Activated naive CD4-positive, alpha-beta T cell treated with Interleukin-2 at 50 U/mL for 16 hours (primary cell): ENCODE measurements around the gene C1orf21.

Source experiments
- DNase-seq: peaks from one replicate; pipeline ENCODE4 v3.0.0-alpha.2; 2020

The C1orf21 gene

DNA sequence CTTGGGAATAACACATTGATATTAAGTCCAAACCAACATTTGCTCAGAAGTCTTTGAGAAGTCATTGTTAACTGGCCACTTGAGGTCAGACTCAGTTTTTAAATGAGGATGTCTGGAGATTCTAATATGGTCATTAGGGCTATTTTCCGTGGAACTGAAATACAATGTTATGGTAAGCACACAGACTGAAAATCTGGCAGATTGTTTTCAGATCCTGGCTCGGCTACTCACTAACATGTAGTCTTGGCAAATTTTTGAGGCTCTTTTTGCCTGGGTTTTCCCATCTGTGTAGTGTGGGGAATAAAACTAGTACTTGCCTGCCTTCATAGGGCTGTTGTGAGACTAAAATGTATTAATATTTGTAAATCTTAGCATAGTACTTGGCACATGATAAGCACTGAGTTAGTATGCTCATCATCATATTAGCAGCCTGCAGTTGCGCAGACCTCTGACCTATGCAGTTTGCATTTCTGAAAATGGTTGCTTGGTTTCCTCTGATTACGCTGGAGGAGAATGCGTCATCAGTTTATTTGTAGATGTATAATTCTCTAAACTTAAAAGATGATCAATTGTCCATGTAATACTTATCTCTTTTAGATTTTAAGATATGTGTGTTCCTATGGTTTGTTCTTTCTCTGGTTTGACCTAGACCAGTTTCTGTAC is 100.8 kb downstream of the C1orf21 start:
- DNase-seq = no peak

DNA sequence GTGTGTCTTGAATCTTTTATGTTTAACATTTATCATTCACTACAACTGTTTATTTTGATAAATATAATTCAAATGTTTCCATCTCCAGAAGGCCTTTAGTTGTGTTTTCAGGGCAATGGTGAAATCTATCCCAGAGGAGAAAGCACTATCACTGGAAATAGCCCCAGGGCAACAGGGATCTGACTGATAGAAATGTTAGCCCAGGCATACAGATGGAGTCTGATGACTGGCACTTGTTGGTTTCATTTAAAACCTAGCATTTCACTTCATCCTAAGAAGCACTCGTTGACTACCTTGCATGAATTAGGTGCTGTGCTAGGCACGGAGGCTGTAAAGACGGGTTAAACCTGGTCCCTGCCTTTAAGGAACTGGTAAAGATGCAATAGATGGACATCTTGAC is 103.1 kb downstream of the C1orf21 start:
- DNase-seq = no peak

DNA sequence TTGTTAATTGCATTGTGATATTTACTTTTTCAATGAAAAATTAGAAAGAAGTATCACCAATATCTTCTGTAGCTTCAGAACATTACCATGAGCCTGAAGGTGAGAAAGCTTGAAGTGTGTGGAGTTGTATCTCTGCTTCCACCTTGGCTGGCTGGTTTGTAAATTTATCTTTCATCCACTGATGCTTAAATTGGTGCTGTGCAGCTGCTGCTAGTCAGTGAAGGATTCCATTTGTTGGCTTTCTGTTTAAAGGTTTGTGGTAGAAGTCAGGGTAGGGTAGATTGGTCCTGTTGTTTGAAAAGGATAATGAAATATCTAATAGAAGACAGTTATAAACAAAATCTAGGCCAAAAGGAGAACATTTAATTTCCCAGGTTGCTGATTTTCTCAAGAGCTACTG is 105.7 kb downstream of the C1orf21 start:
- no peak for DNase-seq

DNA sequence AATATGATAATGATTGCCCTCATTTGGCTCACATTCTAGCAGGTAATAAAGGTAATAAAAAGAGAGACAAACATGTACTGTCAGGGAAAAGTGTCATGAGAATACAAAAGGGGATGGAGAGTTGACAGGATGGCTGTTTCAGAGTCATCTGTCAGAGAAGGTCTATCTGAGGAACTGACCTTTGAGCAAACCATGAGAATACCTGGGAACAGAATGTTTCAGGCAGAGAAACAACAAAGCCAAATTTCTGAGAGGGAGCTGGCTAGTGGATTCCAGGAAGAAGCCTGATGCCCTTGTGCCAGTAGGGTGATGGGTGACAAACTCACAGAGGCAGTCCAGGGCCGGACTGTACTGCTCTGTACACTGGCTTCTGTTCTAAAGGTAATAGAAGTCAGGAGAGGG is 107.2 kb downstream of the C1orf21 start:
- no peak for DNase-seq

DNA sequence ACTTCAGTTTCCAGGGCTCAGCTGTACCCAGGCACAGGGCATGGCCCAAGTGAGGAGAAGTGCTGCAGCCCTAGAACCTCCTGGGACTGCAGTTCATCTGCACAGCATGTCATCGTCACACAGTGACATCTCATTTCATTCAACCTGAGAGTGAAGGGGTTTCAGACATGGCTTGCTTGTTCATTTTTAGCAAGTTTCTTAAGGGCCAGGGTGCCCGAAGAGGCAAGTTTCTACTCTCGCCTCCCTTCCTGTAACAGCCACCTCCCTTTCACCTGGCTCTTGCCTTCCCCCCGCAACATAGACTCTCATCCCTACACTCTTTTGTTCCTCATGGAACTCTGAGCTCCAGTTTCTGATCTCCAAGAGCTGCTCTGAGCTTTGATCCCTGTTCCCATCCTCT is 108.1 kb downstream of the C1orf21 start:
- no peak for DNase-seq

DNA sequence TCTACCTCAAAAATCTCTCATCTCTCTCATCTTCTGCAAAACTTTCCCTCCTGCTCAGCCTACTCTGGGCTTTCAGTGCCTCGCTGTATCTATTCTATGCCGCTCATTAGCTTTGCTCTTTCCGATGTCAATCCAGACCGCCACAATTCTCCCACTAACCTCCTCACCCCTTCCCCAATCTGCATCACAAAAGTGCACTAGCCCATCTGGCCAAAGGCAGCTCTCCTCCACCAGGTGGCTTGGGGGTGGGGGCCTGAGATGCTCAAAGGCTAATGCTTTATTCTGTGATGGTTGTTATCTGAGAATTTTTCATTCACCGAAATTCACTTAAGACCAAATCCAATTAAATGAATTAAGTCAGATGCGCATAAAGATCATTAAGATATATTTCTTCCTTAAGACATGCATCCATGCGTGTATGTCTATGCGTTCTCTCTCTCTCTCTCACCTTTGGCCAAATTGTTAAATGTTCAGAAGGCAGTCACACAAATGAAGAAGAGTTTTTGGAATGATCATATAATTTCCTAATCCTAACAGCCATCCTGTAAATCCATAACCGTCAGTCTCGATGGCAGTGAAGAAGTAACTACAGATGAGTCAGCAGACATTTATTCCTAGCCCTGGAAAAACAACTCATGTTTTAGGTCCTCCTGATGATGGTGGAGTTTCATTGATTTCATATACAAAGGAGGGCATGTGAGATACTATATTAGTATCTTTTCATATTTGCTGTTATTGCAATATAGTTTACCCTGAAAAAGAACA is 111.3 kb downstream of the C1orf21 start:
- DNase-seq = no peak

DNA sequence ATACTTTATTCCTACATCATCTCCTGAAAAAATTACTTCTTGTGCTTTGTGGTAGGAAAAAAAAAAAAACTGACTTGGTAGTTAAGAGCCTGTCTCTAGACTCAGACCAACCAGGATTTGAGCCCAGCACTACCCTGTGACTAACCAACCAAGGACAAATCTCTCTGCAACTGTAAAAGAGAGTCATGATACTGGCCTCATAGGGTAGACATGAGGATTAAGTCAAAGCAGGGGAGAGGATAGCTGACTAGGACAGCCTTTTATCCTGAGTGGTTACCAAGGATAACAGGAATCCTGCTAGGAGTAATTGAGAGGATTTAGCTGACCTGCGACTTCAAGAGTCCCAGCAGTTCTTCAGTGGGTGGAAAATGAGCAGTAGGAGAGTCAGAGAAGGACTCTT is 112.8 kb downstream of the C1orf21 start:
- DNase-seq = no peak

DNA sequence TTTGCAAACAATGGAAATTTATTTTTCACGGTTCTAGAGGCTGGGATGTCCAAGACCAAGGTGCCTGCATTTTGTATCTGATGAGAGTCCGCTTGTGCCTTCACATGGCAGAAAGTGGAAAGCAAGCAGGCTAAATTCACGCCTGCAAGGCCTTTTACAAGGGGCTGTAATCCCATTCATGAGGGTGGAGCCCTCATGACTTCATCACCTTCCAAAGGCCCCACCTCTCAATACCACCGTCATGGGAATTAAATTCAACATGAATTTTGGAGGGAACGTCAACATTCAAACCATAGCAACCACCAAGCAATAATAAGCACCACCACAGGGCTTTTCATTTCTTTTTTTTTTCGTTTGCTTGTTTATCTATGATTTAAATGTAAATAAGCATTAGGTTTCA is 115.3 kb downstream of the C1orf21 start:
- DNase-seq = no peak

DNA sequence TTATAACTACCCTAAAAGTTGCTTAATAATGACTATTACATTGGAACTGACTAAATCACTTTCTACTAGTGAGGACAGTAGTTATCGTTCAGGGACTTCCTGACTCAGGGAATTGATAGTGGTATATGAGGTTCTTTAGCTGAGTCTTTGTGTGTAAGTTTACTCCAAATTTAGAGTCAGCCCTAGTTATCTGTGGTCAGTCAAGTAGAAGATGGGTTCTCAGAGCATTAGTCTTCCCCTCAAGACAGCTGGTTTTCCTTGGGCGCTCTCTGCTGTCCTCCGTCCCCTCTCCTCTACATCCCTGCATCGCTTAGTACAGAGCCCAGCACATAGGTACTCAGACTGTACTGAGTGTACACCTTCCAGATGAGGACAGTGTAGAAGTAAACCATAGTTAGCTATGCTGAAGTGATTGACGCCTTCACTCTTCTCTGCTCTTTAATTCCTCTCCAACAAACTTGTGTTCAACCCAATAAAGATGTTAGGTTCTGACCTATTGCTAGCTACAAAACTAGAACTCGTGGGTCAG is 116.5 kb downstream of the C1orf21 start:
- no peak for DNase-seq

DNA sequence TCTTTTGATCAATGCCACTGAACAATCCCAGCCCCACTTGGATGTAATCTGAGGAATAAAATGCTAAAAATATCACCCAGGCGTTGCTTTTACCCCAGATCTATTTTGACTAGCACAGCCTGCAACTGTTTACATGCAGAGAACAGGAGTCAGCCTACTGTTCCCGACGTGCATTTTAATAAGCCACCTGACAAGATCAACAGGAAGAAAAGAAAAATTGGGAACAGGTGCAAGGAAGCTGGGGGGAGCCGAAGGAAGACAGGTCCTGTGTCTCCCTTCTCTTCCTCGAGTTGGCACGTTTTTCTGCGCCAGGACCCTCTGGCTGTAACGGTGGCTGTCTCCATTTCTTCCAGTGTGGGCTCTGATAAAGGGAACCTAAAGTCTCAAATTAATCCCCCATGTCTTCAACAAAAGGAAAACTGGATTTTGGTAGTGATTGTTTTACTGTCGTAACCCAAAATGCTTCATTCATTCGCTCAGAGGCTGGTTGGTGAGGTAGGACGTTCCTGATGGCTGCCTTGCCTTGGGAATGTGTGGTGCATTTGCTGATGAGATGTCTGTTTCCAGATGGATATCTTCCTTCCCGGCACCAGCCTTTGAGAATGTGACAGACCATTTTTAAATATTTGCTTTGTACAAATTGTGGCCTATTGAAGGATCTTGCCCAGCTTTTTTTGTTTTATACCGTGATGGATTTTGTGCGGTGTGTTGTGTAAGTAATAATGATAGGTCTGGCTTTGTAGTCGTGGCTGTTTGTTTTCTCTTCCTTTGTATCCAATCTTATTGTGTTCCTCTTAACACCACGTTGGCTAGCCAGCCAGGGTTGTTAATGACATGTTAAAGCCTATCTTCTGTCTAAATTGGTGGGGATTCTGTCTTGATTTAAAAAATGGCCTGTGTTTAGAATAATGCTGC is 117.5 kb downstream of the C1orf21 start:
- DNase-seq = no peak

DNA sequence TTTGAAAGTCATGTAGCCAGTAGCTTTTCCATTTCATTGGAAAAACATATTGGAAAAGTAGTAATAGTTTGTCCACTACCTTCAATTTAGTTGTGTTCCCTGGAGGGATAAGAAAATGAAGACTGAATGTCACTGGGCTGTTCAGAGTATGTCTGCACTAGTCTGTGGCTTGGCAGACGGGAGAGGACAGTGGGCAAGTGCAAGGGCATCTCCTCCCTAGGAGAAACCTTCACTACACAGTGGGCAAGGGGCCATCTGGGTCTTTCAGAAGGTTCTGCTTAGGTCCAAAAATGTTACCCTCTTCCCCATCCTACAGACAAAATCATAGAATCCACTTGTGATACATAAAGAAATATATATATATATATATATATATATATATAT is 118.1 kb downstream of the C1orf21 start:
- DNase-seq = no peak

DNA sequence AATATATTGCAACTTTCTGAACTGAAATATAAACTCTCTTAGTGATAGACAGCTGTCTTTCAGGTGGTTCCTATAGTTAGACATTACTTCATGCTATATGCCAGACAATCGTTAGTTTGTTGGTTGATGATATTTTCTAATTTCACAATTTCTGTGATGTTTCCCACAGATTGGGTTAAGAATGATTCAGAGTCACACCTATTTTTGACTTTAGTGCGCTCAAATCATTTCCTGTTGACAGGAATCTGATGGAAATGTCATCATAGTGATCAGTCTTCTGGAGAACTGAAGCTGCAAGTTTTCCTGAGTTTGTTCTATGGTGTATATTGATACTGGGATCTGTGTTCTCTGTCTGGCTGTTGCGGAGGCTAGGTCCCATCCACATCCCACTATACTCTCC is 119.7 kb downstream of the C1orf21 start:
- DNase-seq = no peak

DNA sequence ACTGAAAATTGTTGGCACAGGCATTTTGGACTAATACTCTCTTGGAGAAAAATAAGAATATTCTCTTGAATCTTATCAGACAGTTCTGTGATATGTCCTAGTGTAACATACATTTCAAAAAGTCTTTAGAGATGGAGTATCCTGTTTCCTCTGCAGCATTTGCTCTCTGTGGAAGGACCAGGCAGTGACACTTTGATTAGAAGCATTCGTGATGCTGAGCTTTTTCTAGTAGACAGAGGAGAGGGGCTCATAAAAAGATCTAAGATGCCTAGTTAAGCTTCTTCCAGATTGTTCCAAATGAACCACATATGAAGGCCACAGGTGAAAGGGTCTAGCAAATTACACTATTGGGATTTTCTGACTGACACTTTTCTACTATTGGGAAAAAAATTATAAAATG is 120.3 kb downstream of the C1orf21 start:
- no peak for DNase-seq

DNA sequence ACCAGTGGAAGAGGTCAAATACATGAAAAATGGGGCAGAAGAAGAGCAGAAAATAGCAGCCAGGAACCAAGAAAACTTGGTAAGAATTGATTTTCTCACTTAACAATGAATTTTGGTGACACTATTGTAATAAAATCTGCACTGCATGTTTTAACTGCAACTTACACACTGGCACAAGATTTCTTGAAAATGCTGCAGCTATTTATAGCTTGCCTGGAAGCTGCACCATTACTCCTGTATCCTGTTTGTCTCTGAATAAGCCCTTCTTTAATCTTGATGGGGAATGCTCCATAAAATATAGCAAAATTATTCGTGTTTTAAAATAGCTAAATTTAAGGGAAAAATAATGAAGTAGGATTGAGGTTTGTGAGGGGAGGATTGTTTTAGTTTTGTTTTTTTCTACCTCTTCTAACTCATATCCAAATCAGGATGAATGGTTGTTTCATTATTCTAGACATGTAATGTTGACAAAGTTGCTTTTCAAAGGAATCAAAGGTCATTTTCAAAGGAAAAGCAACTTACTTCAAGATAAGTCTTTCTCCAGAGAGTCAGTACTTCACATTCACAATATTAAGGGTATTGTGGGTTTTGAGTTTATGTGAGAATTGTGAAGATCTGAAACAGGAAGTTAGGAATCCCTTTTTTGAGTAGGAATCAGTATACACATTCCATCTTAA is 120.9 kb downstream of the C1orf21 start:
- no peak for DNase-seq

DNA sequence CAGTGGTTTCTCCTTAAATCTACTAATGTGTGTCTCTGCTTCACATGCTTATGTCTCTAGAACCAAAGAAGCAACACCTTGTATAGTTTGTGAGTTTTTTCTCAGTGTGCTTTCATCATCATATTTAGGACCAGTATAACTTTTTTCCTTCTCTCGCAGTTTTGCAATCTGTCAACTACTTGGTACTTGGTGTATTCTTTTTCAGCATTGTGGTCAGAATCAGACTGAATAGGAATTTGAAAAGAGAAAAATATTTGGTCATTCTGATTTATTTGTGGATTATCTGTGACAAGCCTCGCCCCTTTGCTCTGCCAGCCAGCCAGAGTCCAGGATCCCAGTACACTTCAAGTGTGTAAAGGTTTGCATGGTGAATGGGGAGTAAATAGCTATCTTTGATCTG is 122.3 kb downstream of the C1orf21 start:
- DNase-seq = no peak

DNA sequence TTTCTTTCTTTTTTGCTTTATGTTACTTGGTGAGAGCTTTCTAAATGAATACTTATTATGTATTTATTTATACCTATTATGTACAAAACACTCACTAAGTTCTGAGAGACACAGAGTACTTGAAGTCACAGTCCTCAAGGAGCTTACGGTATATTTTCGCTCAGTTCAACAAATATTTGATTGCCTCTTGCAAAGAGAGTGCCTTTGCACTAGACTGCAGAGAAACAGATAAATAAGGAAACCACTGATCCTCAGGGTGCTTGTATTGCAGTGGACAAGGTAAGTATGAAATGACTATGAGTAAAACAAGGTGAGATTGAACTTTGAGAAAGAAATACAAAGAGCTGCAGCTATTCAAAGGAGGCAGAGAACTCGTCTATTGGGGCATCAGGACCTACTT is 123.3 kb downstream of the C1orf21 start:
- DNase-seq = no peak

DNA sequence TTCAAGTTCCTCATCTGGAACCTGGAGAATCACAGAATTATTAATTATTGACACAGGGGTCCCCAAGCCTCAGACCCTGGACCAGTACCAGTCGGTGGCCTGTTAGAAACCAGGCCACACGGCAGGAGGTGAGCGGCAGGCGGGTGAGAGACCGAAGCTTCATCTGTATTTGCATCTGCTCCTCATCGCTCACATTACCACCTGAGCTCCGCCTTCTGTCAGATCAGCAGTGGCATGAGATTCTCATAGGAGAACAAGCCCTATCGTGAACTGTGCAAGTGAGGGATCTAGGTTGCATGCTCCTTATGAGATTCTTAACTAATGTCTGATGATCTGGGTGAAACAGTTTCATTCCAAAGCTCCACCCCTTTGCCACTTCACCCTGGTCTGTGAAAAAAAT is 125.9 kb downstream of the C1orf21 start:
- no peak for DNase-seq

DNA sequence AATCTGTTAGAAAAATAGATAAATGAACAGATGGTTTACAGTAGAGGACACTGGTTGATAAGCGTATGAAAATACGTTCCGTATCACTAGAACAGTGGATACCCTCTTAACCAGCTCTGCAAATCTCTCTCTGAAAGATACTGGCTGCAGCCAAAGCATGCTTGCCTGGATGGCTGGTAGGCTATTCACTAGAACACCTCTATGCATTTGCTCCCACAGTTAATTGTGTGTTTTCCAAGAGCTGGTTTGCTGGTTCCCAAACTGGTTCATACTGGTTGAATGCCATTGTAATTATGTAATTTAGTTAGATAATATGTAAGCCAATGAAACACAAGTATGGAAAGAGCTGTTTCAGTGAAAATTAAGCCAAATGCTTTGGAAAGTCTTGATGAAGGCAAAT is 126.6 kb downstream of the C1orf21 start:
- no peak for DNase-seq

DNA sequence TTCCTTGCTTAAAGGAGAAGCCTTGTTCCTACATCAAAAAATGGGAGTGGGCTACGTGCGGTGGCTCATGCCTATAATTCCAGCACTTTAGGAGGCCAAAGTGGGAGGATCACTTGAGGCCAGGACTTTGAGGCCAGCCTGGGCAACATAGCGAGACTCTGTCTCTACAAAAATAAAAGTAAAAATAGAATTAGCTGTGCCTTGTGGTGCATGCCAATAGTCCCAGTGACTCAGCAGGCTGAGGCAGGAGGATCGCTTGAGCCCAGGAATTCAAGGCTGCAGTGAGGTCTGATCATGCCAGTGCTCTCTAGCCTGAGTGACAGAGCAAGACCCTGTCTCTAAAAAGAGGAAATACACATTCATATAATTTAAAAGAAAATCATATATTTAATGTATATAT is 127.1 kb downstream of the C1orf21 start:
- no peak for DNase-seq

DNA sequence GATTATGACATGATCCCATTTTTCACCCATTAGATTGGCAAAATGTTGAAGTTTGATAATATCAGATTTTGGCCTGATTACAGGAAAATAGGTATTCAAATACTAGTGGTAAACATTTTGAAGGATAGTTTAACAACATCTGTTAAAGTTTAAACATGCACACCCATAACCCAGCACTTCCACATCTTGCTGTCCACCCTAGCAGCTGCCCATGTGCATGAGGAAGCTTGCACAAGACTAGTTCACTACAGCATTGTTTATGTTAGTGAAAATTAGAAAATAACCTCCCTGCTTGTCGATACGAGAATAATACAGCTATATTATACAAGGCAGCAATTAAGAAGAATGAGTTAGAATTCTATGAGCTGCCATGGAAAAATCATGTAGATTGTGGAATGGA is 127.6 kb downstream of the C1orf21 start:
- DNase-seq = no peak

DNA sequence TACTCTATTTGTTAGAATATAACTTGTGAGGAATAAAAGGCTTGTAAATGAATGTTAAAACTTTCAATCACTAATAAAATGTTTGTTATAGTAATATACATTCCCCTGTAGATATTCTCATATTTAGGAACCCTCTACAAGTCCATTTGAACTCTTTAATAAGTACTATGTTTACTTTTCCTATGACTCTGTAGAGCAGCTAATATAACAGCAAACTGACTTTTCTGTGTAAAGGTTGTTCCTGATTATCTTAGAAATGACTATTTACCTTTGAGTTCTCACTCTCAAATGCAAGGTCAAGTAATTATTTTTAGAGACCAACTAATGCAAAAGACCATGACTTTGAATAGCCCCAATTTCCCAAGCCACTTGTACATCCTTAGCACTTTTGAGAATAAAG is 130.3 kb downstream of the C1orf21 start:
- DNase-seq = no peak

DNA sequence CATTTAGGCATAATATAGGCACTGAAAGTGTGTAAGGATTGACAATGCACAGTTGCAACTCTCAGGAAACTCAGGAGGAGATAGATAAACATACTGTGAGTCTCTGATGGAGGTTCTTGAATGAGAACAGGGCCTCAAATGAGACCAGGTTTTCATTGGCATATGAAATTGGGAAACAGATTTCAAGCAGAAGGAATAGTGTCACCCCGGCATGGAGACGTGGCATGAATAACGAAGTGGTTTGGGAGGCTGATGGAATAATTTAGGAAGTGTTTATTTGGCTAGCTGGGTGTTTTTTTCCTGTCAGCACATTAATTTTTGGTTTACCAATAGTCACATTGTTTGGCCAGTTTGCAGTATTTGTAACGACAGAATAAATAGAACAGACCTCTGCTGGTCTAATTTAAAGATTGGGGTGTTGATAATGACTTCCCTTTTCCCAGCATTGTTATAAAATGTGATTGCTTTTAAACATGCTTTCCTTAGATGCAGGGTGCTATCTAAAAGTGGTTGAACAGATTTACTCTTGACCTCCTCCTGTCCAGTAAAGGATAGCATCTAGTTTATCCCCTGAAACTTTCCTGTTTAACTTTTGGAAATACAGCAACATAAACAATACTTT is 132.0 kb downstream of the C1orf21 start:
- no peak for DNase-seq

DNA sequence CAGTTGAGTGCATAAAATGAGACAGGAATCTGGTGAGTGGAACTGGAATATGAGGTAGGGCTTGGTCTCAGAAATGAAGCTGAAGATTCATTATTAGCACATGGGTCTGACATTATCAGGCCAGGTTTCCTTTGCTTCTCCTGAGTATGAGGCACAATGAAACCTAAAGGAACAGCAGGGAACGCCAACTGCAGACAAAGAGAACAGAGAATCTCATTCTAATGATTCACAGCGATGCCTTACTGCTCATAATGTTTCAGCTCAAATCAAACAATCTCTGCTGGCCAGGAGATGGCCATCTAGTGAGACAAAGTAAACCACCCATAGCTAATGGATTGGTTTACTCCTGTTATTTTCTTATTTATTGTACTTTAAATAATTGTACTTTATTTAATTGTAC is 133.5 kb downstream of the C1orf21 start:
- DNase-seq = no peak
